ENCODE data around the gene TCTN1.

TCTN1 gene

GRCh38 chr12:110666892-110667291 lies 53.0 kb downstream of the TCTN1 start:
- Mint-ChIP-seq H3K9me3 (no peaks in the 10 kb centered on the region), H3K4me1 (peaks cover 58% of the 10 kb centered on the region), H3K36me3 (peaks cover 41% of the 10 kb centered on the region), H3K4me3 (peak overlapping the region; percentile 83), H3K27me3 (no peaks in the 10 kb centered on the region), H3K27ac (peak overlapping the region; percentile 99)
- ATAC-seq (ENCODE audit: low read depth) (no peak), DNase-seq (ENCODE audit: low spot score in 2 of 2) (no peak)

GRCh38 chr12:110667671-110668070 lies 53.7 kb downstream of the TCTN1 start:
- no peaks in the 10 kb centered on the region for H3K9me3 Mint-ChIP-seq
- H3K27ac Mint-ChIP-seq = peak overlapping the region; percentile 99
- ATAC-seq (ENCODE audit: low read depth) = no peak
- no peak for DNase-seq (ENCODE audit: low spot score in 2 of 2)
- peaks cover 43% of the 10 kb centered on the region for H3K36me3 Mint-ChIP-seq
- no peaks in the 10 kb centered on the region for H3K27me3 Mint-ChIP-seq
- H3K4me3 Mint-ChIP-seq = peak overlapping the region; percentile 83
- H3K4me1 Mint-ChIP-seq = peaks cover 57% of the 10 kb centered on the region

- DNase-seq (ENCODE audit: low spot score in 2 of 2) (peak in 1 of 2 donors; percentile 13), ATAC-seq (ENCODE audit: low read depth) (peak; percentile 11)
- Mint-ChIP-seq H3K36me3 (peaks cover 45% of the 10 kb centered on the region), H3K27me3 (no peaks in the 10 kb centered on the region), H3K27ac (peak overlapping the region; percentile 99), H3K4me1 (peaks cover 57% of the 10 kb centered on the region), H3K4me3 (peak overlapping the region; percentile 83), H3K9me3 (no peaks in the 10 kb centered on the region)
Observed at GRCh38 chr12:110668480-110669192, 54.7 kb downstream of the TCTN1 start.

- no peaks in the 10 kb centered on the region for H3K9me3 Mint-ChIP-seq
- peaks cover 62% of the 10 kb centered on the region for H3K4me1 Mint-ChIP-seq
- H3K27ac Mint-ChIP-seq = peak overlapping the region; percentile 99
- ATAC-seq (ENCODE audit: low read depth) = peak; percentile 67
- peaks cover 48% of the 10 kb centered on the region for H3K36me3 Mint-ChIP-seq
- peak; percentile 54 to 62 for DNase-seq (ENCODE audit: low spot score in 2 of 2)
- peak overlapping the region; percentile 83 for H3K4me3 Mint-ChIP-seq
- H3K27me3 Mint-ChIP-seq = no peaks in the 10 kb centered on the region
Observed at GRCh38 chr12:110669193-110669502, 55.2 kb downstream of the TCTN1 start.

- DNase-seq (ENCODE audit: low spot score in 2 of 2) = peak; percentile 22 to 46
- H3K9me3 Mint-ChIP-seq = peaks cover 2% of the 10 kb centered on the region
- H3K4me1 Mint-ChIP-seq = peaks cover 65% of the 10 kb centered on the region
- peak overlapping the region; percentile 83 for H3K4me3 Mint-ChIP-seq
- peak; percentile 73 for ATAC-seq (ENCODE audit: low read depth)
- peak overlapping the region; percentile 99 for H3K27ac Mint-ChIP-seq
- H3K27me3 Mint-ChIP-seq = no peaks in the 10 kb centered on the region
- H3K36me3 Mint-ChIP-seq = peaks cover 45% of the 10 kb centered on the region
Observed at GRCh38 chr12:110670161-110670701, 56.3 kb downstream of the TCTN1 start.

GRCh38 chr12:110676171-110676570 lies 62.2 kb downstream of the TCTN1 start:
- Mint-ChIP-seq H3K36me3 (peaks cover 39% of the 10 kb centered on the region), H3K27ac (peak overlapping the region; percentile 88), H3K4me1 (peaks cover 63% of the 10 kb centered on the region), H3K27me3 (no peaks in the 10 kb centered on the region), H3K4me3 (peak overlapping the region; percentile 58), H3K9me3 (peaks cover 2% of the 10 kb centered on the region)
- DNase-seq (ENCODE audit: low spot score in 2 of 2) = no peak
- ATAC-seq (ENCODE audit: low read depth) = no peak

GRCh38 chr12:110677206-110677911 lies 63.4 kb downstream of the TCTN1 start:
- Mint-ChIP-seq H3K9me3 (peaks cover 2% of the 10 kb centered on the region), H3K4me1 (peaks cover 63% of the 10 kb centered on the region), H3K27me3 (no peaks in the 10 kb centered on the region), H3K4me3 (peak overlapping the region; percentile 75), H3K27ac (peak overlapping the region; percentile 88), H3K36me3 (peaks cover 44% of the 10 kb centered on the region)
- ATAC-seq (ENCODE audit: low read depth) = peak; percentile 78
- no peak for DNase-seq (ENCODE audit: low spot score in 2 of 2)

GRCh38 chr12:110677982-110678381 lies 64.1 kb downstream of the TCTN1 start:
- Mint-ChIP-seq H3K4me1 (peaks cover 61% of the 10 kb centered on the region), H3K36me3 (peaks cover 44% of the 10 kb centered on the region), H3K4me3 (peak overlapping the region; percentile 75), H3K27me3 (no peaks in the 10 kb centered on the region), H3K27ac (peak overlapping the region; percentile 88), H3K9me3 (peaks cover 2% of the 10 kb centered on the region)
- peak; percentile 5 for ATAC-seq (ENCODE audit: low read depth)
- DNase-seq (ENCODE audit: low spot score in 2 of 2) = no peak

- Mint-ChIP-seq H3K36me3 (peaks cover 43% of the 10 kb centered on the region), H3K4me1 (peaks cover 57% of the 10 kb centered on the region), H3K4me3 (peak overlapping the region; percentile 14), H3K27me3 (no peaks in the 10 kb centered on the region), H3K27ac (no peak overlapping the region), H3K9me3 (peaks cover 2% of the 10 kb centered on the region)
- ATAC-seq (ENCODE audit: low read depth) (no peak), DNase-seq (ENCODE audit: low spot score in 2 of 2) (no peak)
Observed at GRCh38 chr12:110679201-110679600, 65.3 kb downstream of the TCTN1 start.

GRCh38 chr12:110680032-110680431 lies 66.1 kb downstream of the TCTN1 start:
- no peak for ATAC-seq (ENCODE audit: low read depth)
- no peaks in the 10 kb centered on the region for H3K27me3 Mint-ChIP-seq
- peak overlapping the region; percentile 22 for H3K4me3 Mint-ChIP-seq
- peak overlapping the region; percentile 82 for H3K27ac Mint-ChIP-seq
- H3K9me3 Mint-ChIP-seq = no peaks in the 10 kb centered on the region
- no peak for DNase-seq (ENCODE audit: low spot score in 2 of 2)
- H3K4me1 Mint-ChIP-seq = peaks cover 59% of the 10 kb centered on the region
- peaks cover 44% of the 10 kb centered on the region for H3K36me3 Mint-ChIP-seq

- no peak for DNase-seq (ENCODE audit: low spot score in 2 of 2)
- no peaks in the 10 kb centered on the region for H3K27me3 Mint-ChIP-seq
- peak overlapping the region; percentile 77 for H3K4me3 Mint-ChIP-seq
- H3K36me3 Mint-ChIP-seq = peaks cover 58% of the 10 kb centered on the region
- H3K4me1 Mint-ChIP-seq = peaks cover 57% of the 10 kb centered on the region
- no peak for ATAC-seq (ENCODE audit: low read depth)
- H3K27ac Mint-ChIP-seq = peak overlapping the region; percentile 51
- no peaks in the 10 kb centered on the region for H3K9me3 Mint-ChIP-seq
Observed at GRCh38 chr12:110683888-110684287, 70.0 kb downstream of the TCTN1 start.

- Mint-ChIP-seq H3K9me3 (no peaks in the 10 kb centered on the region), H3K4me3 (peak overlapping the region; percentile 97), H3K27me3 (no peaks in the 10 kb centered on the region), H3K36me3 (peaks cover 59% of the 10 kb centered on the region), H3K4me1 (peaks cover 55% of the 10 kb centered on the region), H3K27ac (peak overlapping the region; percentile 51)
- DNase-seq (ENCODE audit: low spot score in 2 of 2) (no peak), ATAC-seq (ENCODE audit: low read depth) (no peak)
Observed at GRCh38 chr12:110684312-110684836, 70.4 kb downstream of the TCTN1 start.

- no peak for ATAC-seq (ENCODE audit: low read depth)
- H3K4me3 Mint-ChIP-seq = peak overlapping the region; percentile 97
- no peak for DNase-seq (ENCODE audit: low spot score in 2 of 2)
- no peaks in the 10 kb centered on the region for H3K27me3 Mint-ChIP-seq
- peaks cover 56% of the 10 kb centered on the region for H3K4me1 Mint-ChIP-seq
- no peaks in the 10 kb centered on the region for H3K9me3 Mint-ChIP-seq
- H3K27ac Mint-ChIP-seq = peak overlapping the region; percentile 82
- H3K36me3 Mint-ChIP-seq = peaks cover 54% of the 10 kb centered on the region
Observed at GRCh38 chr12:110686294-110686903, 72.5 kb downstream of the TCTN1 start.

Measured in memory B cell (primary cell).